Measurements from ENCODE around the gene DHCR24. TPM values are rescaled to one million over a fixed set of nuclear protein-coding genes. Genes with fewer than 3 reads are reported as not detected.

The DHCR24 gene
- total RNA-seq, 1 donor = 151 TPM

DNA sequence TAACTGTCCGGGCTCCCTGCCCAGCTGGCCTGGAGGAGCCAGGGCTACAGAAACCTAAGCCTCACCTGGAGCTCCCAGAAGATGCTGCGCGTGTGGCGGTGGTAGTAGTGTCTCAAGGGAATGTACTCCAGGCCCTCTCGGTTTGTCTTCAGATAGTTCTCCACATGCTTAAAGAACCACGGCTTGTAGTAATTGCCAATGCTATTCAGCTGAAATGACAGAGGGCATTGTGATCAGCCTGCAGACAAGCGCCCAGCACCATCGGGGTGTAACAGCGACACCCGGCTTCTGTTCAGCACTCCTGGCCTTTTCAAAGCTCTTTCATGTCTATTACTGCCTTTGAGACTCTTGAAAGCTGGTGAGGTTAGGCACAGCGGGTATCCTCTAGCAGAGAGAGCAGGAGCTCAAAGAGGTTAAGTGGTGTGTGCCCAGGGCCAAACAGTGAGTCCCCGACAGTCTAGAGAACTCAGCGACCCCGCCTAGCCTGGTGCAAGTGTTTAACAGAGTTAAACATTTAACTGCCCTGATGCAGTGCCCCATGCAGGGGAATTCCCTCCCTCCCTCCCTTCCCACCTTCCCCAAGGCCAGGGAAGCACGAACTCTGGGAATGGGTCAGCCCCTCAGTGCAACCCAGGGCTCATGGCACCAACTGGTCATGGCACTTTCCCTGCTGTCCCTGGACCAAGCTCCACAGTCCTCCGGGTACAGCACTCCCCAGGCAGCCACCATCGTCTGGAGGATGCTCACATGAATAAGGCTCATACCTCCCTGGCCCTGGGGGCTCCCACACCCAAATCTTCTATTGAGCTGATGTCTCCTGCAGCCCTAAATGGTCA, 21.5 kb downstream of the DHCR24 start:
- H3K4me3 ChIP-seq (ENCODE audit: insufficient read depth, low read length) = no peak overlapping the region
- DNase-seq (ENCODE audit: insufficient read length, low spot score, missing footprints) = no peak
- no peaks in the 10 kb centered on the region for H3K27me3 ChIP-seq (ENCODE audit: insufficient read depth, low read length)
- H2AFZ ChIP-seq (ENCODE audit: low read length) = no peak overlapping the region
- H3K4me2 ChIP-seq (ENCODE audit: insufficient read depth, low read length) = no peak overlapping the region
- H3K79me2 ChIP-seq (ENCODE audit: insufficient read depth, low read length) = peaks cover 10% of the 10 kb centered on the region
- H4K20me1 ChIP-seq (ENCODE audit: insufficient read depth, low read length) = peaks cover 3% of the 10 kb centered on the region
- H3K9me3 ChIP-seq (ENCODE audit: low read depth, low read length) = no peaks in the 10 kb centered on the region
- H3K4me1 ChIP-seq (ENCODE audit: insufficient read depth, low read length) = peaks cover 16% of the 10 kb centered on the region
- peaks cover 58% of the 10 kb centered on the region for H3K36me3 ChIP-seq (ENCODE audit: insufficient read depth, low read length)
- TF ChIP-seq, protein P1, sequence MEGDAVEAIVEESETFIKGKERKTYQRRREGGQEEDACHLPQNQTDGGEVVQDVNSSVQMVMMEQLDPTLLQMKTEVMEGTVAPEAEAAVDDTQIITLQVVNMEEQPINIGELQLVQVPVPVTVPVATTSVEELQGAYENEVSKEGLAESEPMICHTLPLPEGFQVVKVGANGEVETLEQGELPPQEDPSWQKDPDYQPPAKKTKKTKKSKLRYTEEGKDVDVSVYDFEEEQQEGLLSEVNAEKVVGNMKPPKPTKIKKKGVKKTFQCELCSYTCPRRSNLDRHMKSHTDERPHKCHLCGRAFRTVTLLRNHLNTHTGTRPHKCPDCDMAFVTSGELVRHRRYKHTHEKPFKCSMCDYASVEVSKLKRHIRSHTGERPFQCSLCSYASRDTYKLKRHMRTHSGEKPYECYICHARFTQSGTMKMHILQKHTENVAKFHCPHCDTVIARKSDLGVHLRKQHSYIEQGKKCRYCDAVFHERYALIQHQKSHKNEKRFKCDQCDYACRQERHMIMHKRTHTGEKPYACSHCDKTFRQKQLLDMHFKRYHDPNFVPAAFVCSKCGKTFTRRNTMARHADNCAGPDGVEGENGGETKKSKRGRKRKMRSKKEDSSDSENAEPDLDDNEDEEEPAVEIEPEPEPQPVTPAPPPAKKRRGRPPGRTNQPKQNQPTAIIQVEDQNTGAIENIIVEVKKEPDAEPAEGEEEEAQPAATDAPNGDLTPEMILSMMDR (IDR thresholded peaks at IDR 0.05; ENCODE audit: extremely low read depth, low read depth, low read length) = no peak
- no peak overlapping the region for H3K27ac ChIP-seq (ENCODE audit: low read depth, low read length)

DNA sequence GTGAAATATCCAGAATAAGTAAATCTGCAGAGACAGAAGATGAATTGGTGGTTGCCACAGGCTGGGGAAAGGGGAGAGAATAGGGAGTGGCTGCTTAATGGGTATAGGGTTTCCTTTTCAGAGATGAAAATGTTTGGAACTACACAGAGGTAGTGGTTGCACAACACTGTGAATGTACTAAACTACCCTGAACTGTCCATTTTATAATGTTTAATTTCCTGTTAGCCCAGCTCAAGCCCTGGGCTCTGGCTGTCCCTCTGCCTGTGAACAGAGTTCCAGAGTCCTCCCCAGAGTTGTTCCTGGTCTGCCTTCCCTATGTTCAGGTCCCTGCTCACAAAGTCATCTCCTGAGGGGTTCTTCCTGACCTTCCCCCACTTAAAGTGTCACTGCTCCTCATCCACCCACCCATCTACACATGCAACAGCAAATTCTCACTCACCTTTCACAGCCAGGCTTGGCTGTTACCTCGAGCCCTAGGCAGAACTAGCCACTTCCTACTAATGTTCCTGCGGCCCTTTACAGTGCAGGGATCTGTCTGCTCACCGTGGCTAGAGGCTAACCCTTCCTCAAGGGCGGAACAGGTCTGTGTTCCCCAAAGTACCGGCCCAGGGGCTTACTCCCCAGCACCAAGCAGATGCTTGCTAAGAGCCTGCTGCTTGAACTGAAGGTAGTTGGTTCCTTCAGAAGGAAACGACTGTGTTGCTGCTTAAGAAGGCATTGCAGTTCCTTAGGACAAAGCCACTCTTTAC, 22.4 kb downstream of the DHCR24 start:
- peaks cover 52% of the 10 kb centered on the region for H3K36me3 ChIP-seq (ENCODE audit: insufficient read depth, low read length)
- H3K4me1 ChIP-seq (ENCODE audit: insufficient read depth, low read length) = peaks cover 19% of the 10 kb centered on the region
- TF ChIP-seq, protein P1 (IDR thresholded peaks at IDR 0.05; ENCODE audit: extremely low read depth, low read depth, low read length) = no peak
- no peak overlapping the region for H3K4me3 ChIP-seq (ENCODE audit: insufficient read depth, low read length)
- no peaks in the 10 kb centered on the region for H3K9me3 ChIP-seq (ENCODE audit: low read depth, low read length)
- no peak for DNase-seq (ENCODE audit: insufficient read length, low spot score, missing footprints)
- H2AFZ ChIP-seq (ENCODE audit: low read length) = no peak overlapping the region
- H4K20me1 ChIP-seq (ENCODE audit: insufficient read depth, low read length) = peaks cover 3% of the 10 kb centered on the region
- H3K27ac ChIP-seq (ENCODE audit: low read depth, low read length) = no peak overlapping the region
- H3K4me2 ChIP-seq (ENCODE audit: insufficient read depth, low read length) = no peak overlapping the region
- no peaks in the 10 kb centered on the region for H3K27me3 ChIP-seq (ENCODE audit: insufficient read depth, low read length)
- peaks cover 10% of the 10 kb centered on the region for H3K79me2 ChIP-seq (ENCODE audit: insufficient read depth, low read length)

DNA sequence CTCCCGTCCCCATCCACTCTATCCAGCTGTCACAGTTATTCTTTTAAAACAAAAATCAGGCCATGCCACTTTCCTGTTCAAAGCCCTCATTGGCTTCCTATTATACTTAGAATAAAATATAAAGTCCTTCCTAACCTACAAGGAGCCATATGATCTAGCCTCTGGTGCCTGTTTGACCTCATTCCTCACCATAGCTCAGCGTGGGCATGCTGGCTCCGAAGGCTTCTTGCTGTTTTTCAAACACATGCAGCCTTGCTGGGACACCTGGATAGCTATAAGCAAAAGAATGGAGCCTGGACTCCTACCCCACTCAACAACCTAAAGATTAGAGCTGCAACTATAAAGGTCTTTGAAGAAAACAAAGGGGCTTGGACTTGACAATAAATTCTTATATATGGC, 23.7 kb downstream of the DHCR24 start:
- no peak for DNase-seq (ENCODE audit: insufficient read length, low spot score, missing footprints)
- Histone ChIP-seq H3K79me2 (ENCODE audit: insufficient read depth, low read length) (peaks cover 10% of the 10 kb centered on the region), H3K27ac (ENCODE audit: low read depth, low read length) (no peak overlapping the region), H3K4me2 (ENCODE audit: insufficient read depth, low read length) (no peak overlapping the region), H2AFZ (ENCODE audit: low read length) (no peak overlapping the region), H3K4me3 (ENCODE audit: insufficient read depth, low read length) (no peak overlapping the region), H3K36me3 (ENCODE audit: insufficient read depth, low read length) (peaks cover 40% of the 10 kb centered on the region), H3K4me1 (ENCODE audit: insufficient read depth, low read length) (peaks cover 20% of the 10 kb centered on the region), H4K20me1 (ENCODE audit: insufficient read depth, low read length) (peaks cover 3% of the 10 kb centered on the region), H3K9me3 (ENCODE audit: low read depth, low read length) (no peaks in the 10 kb centered on the region), H3K27me3 (ENCODE audit: insufficient read depth, low read length) (no peaks in the 10 kb centered on the region)
- TF ChIP-seq, protein P1 (IDR thresholded peaks at IDR 0.05; ENCODE audit: extremely low read depth, low read depth, low read length) = no peak
